HG02678 (cell line): ENCODE data around the gene FLVCR2.
"Not testable (repeated sequence)": the region's sequence is repeated elsewhere in the genome, so short reads cannot be mapped to it uniquely, and the experiment has no call there.

Experiments
- ATAC-seq: cut with Tn5 transposase; IDR thresholded peaks from one replicate; pipeline ENCODE4 v1.9.1; 2021; ENCODE audit warnings: mild to moderate bottlenecking, moderate library complexity; ENCODE audit not compliant: unreplicated experiment

FLVCR2 gene

GRCh38 chr14:75660238-75660629 lies 81.8 kb downstream of the FLVCR2 start:
- ATAC-seq: no peak

- peak; percentile 97 for ATAC-seq
Observed at GRCh38 chr14:75660630-75661498, 82.4 kb downstream of the FLVCR2 start, which contains the start of the genes ERG28 and TTLL5. Gene ERG28 (minus strand): TSS chr14:75660876. CDS start chr14:75657502, 3,374 bp downstream. Gene TTLL5 (plus strand): TSS chr14:75661246. CDS start chr14:75663150, 1,904 bp downstream.

- no peak for ATAC-seq
Observed at GRCh38 chr14:75661499-75661814, 83.0 kb downstream of the FLVCR2 start.

GRCh38 chr14:75662966-75663365 lies 84.5 kb downstream of the FLVCR2 start:
- no peak for ATAC-seq

- ATAC-seq: no peak
Observed at GRCh38 chr14:75667099-75667765, 88.8 kb downstream of the FLVCR2 start.

- no peak for ATAC-seq
Observed at GRCh38 chr14:75672605-75673192, 94.3 kb downstream of the FLVCR2 start.

- ATAC-seq: no peak
Observed at GRCh38 chr14:75673345-75674035, 95.1 kb downstream of the FLVCR2 start.

- ATAC-seq: no peak
Observed at GRCh38 chr14:75675265-75675960, 97.0 kb downstream of the FLVCR2 start.

- ATAC-seq: no peak
Observed at GRCh38 chr14:75685910-75686309, 107.5 kb downstream of the FLVCR2 start.

- ATAC-seq: no peak
Observed at GRCh38 chr14:75689012-75689411, 110.6 kb downstream of the FLVCR2 start.

- no peak for ATAC-seq
Observed at GRCh38 chr14:75690010-75690409, 111.6 kb downstream of the FLVCR2 start.

- ATAC-seq: not testable (repeated sequence)
Observed at GRCh38 chr14:75695025-75695424, 116.6 kb downstream of the FLVCR2 start.

- ATAC-seq: no peak
Observed at GRCh38 chr14:75697386-75697785, 119.0 kb downstream of the FLVCR2 start.
